Measurements from ENCODE around the gene TMC5.

DNA sequence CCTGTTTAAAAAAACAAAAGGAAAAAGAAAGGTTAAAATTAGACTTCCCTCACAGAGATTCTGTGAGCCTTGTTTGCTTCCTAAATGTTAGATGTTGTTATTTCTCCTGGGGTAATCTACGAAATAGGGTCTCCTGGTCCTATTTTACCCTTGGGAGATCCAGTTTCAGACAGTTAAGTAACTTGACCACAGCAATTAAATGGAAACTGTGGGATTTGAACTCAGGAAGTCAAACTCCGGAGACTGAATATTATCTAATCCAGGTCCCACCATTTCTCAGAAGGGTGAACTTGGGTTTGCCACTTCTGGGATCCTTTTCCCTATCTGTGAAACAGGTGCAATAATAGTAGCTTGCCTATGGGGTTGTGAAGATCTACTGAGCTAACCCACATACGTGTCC lies 6.4 kb upstream of the TMC5 start:
- TF ChIP-seq, protein P1, sequence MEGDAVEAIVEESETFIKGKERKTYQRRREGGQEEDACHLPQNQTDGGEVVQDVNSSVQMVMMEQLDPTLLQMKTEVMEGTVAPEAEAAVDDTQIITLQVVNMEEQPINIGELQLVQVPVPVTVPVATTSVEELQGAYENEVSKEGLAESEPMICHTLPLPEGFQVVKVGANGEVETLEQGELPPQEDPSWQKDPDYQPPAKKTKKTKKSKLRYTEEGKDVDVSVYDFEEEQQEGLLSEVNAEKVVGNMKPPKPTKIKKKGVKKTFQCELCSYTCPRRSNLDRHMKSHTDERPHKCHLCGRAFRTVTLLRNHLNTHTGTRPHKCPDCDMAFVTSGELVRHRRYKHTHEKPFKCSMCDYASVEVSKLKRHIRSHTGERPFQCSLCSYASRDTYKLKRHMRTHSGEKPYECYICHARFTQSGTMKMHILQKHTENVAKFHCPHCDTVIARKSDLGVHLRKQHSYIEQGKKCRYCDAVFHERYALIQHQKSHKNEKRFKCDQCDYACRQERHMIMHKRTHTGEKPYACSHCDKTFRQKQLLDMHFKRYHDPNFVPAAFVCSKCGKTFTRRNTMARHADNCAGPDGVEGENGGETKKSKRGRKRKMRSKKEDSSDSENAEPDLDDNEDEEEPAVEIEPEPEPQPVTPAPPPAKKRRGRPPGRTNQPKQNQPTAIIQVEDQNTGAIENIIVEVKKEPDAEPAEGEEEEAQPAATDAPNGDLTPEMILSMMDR (IDR thresholded peaks at IDR 0.05; ENCODE audit: low read depth, low read length, missing input control), result no peak
- TF ChIP-seq TAF1 (conservative IDR thresholded peaks at IDR 0.05) (no peak), HNF4A (conservative IDR thresholded peaks at IDR 0.05) (no peak)
- TF ChIP-seq, protein P2, sequence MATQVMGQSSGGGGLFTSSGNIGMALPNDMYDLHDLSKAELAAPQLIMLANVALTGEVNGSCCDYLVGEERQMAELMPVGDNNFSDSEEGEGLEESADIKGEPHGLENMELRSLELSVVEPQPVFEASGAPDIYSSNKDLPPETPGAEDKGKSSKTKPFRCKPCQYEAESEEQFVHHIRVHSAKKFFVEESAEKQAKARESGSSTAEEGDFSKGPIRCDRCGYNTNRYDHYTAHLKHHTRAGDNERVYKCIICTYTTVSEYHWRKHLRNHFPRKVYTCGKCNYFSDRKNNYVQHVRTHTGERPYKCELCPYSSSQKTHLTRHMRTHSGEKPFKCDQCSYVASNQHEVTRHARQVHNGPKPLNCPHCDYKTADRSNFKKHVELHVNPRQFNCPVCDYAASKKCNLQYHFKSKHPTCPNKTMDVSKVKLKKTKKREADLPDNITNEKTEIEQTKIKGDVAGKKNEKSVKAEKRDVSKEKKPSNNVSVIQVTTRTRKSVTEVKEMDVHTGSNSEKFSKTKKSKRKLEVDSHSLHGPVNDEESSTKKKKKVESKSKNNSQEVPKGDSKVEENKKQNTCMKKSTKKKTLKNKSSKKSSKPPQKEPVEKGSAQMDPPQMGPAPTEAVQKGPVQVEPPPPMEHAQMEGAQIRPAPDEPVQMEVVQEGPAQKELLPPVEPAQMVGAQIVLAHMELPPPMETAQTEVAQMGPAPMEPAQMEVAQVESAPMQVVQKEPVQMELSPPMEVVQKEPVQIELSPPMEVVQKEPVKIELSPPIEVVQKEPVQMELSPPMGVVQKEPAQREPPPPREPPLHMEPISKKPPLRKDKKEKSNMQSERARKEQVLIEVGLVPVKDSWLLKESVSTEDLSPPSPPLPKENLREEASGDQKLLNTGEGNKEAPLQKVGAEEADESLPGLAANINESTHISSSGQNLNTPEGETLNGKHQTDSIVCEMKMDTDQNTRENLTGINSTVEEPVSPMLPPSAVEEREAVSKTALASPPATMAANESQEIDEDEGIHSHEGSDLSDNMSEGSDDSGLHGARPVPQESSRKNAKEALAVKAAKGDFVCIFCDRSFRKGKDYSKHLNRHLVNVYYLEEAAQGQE (IDR thresholded peaks at IDR 0.05), result no peak

Data from liver (tissue), 3 donors.